WTC11 (cell line): ENCODE measurements around the gene HS3ST4. TPM values are rescaled to one million over a fixed set of nuclear protein-coding genes. Genes with fewer than 3 reads are reported as not detected.

Experiments
- ATAC-seq: fragments of 200-7000 bp; cut with Tn5 transposase; 2 replicates; pipeline ENCODE4 v1.10.0; 2021; ENCODE audit warnings: mild to moderate bottlenecking, moderate library complexity
- CTCF ChIA-PET: fragments of 300-600 bp; sonication (Branson Sonifier 250); formaldehyde crosslinking; loops from one replicate; lab custom pipeline; 2021; ENCODE audit warnings: antibody characterized with exemption; lab: Charles Lee
- POLR2A ChIA-PET: fragments of 350-600 bp; sonication (Branson Sonifier 250); formaldehyde crosslinking; loops from one replicate; lab custom pipeline; 2021; ENCODE audit warnings: antibody characterized with exemption; lab: Charles Lee
- DNase-seq: peaks from one replicate; pipeline ENCODE4 v3.0.0; 2021; ENCODE audit warnings: low spot score
- H3K27ac Mint-ChIP-seq: 2 replicates; pipeline ENCODE4 v1.8.0; 2021; ENCODE audit warnings: mixed read lengths
- H3K27me3 Mint-ChIP-seq: 2 replicates; pipeline ENCODE4 v1.8.0; 2021; ENCODE audit warnings: low read depth, mild to moderate bottlenecking, moderate library complexity, mixed read lengths
- H3K36me3 Mint-ChIP-seq: 2 replicates; pipeline ENCODE4 v1.8.0; 2021; ENCODE audit warnings: mixed read lengths
- H3K4me1 Mint-ChIP-seq: 2 replicates; pipeline ENCODE4 v1.8.0; 2022; ENCODE audit warnings: mixed read lengths
- H3K4me3 Mint-ChIP-seq: 2 replicates; pipeline ENCODE4 v1.8.0; 2021; ENCODE audit warnings: mild to moderate bottlenecking, moderate library complexity, mixed read lengths
- H3K9me3 Mint-ChIP-seq: 2 replicates; pipeline ENCODE4 v1.8.0; 2021; ENCODE audit warnings: mixed read lengths
- ATF1 ChIP-seq: sonication (generic); formaldehyde crosslinking; IDR thresholded peaks from 2 replicates; pipeline ENCODE4 v1.8.1; 2023; ENCODE audit warnings: mild to moderate bottlenecking, moderate library complexity, missing genetic modification reagents
- ESRRA ChIP-seq: sonication (generic); formaldehyde crosslinking; IDR thresholded peaks from 2 replicates; pipeline ENCODE4 v1.8.1; 2022; ENCODE audit warnings: mild to moderate bottlenecking, missing genetic modification reagents, borderline replicate concordance
- ETV6 ChIP-seq: sonication (generic); formaldehyde crosslinking; IDR thresholded peaks from 2 replicates; pipeline ENCODE4 v1.8.1; 2022; ENCODE audit warnings: mild to moderate bottlenecking, missing genetic modification reagents
- FOXJ3 ChIP-seq: sonication (generic); formaldehyde crosslinking; IDR thresholded peaks from 2 replicates; pipeline ENCODE4 v1.9.0; 2021; ENCODE audit warnings: missing genetic modification reagents, mild to moderate bottlenecking, borderline replicate concordance
- FOXK1 ChIP-seq: sonication (generic); formaldehyde crosslinking; IDR thresholded peaks from 2 replicates; pipeline ENCODE4 v1.8.0; 2022; ENCODE audit warnings: mild to moderate bottlenecking, moderate library complexity, missing genetic modification reagents
- NR2C2 ChIP-seq: sonication (generic); formaldehyde crosslinking; IDR thresholded peaks from 2 replicates; pipeline ENCODE4 v1.8.0; 2022; ENCODE audit warnings: mild to moderate bottlenecking, missing genetic modification reagents
- SOX15 ChIP-seq: fragments of 250-450 bp; sonication (Bioruptor Pico); IDR thresholded peaks from 2 replicates; pipeline ENCODE4 v1.9.0; 2021; ENCODE audit warnings: mild to moderate bottlenecking
- ZNF263 ChIP-seq: sonication (generic); formaldehyde crosslinking; IDR thresholded peaks from 2 replicates; pipeline ENCODE4 v1.8.1; 2022; ENCODE audit warnings: low read depth, mild to moderate bottlenecking, moderate library complexity, missing genetic modification reagents
- ZNF423 ChIP-seq: fragments of 250-450 bp; sonication (Bioruptor Pico); IDR thresholded peaks from 2 replicates; pipeline ENCODE4 v2.1.2; 2022; ENCODE audit warnings: mild to moderate bottlenecking, moderate library complexity
- total RNA-seq: library from RNA; stranded (reverse); gene quantifications from 3 replicates; pipeline ENCODE4 v1.2.3, GENCODE V29; 2021
- TF ChIP-seq, protein P1 (sequence below): sonication (generic); formaldehyde crosslinking; IDR thresholded peaks from 2 replicates; pipeline ENCODE4 v1.8.1; 2023; ENCODE audit warnings: mild to moderate bottlenecking, missing genetic modification reagents
- TF ChIP-seq, protein P2 (sequence below): fragments of 200-600 bp; IDR thresholded peaks from 2 replicates; pipeline ENCODE4 v1.8.0; 2022; ENCODE audit warnings: antibody characterized with exemption
- TF ChIP-seq, protein P3 (sequence below): fragments of 250-450 bp; sonication (Bioruptor Pico); IDR thresholded peaks from 2 replicates; pipeline ENCODE4 v1.9.0; 2021; ENCODE audit warnings: mild to moderate bottlenecking
- TF ChIP-seq, protein P4 (sequence below): sonication (generic); formaldehyde crosslinking; IDR thresholded peaks from 2 replicates; pipeline ENCODE4 v1.8.0; 2023; ENCODE audit warnings: missing genetic modification reagents
- TF ChIP-seq, protein P5 (sequence below): sonication (generic); formaldehyde crosslinking; IDR thresholded peaks from 2 replicates; pipeline ENCODE4 v1.8.0; 2022; ENCODE audit warnings: mild to moderate bottlenecking, missing genetic modification reagents
- TF ChIP-seq, protein P6 (sequence below): sonication (generic); formaldehyde crosslinking; IDR thresholded peaks from 2 replicates; pipeline ENCODE4 v1.8.1; 2022; ENCODE audit warnings: low read depth, missing genetic modification reagents, borderline replicate concordance

Gene HS3ST4
- total RNA-seq, 1 experiment from 2014 or later, result 5.4 TPM

DNA sequence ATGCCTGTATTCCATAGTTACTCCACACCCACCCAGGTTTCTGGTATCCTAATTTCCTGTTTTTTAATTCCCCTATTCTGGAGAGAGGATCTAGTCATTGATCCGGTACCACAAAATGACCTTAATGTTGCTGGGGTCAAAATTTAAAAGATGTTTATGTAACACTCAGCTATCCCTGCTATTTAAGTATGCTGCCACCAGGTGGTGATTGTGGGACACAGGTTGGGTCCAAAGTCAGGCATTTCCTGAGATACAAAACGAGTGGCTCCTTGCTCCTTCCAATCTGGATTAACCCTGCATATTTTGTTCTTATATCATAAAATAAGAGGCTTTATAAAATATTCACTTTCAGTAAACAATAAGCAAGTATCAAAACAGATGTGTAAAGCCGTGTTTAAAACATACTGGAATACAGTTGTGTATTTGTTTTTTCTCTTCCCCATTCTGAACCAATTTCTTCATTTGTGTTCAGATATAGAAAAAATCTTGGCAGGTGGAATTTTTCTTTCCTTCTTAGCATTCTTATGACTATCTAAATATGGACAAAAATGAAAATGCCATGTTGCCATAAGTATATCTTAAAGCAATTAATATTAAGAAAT, 16.3 kb downstream of the HS3ST4 start:
- Mint-ChIP-seq H3K4me1 (peaks cover 17% of the 10 kb centered on the region), H3K36me3 (no peaks in the 10 kb centered on the region; the same call in 1 of the 2 replicates), H3K27ac (no peak overlapping the region), H3K27me3 (no peaks in the 10 kb centered on the region), H3K9me3 (peaks cover 5% of the 10 kb centered on the region), H3K4me3 (no peak overlapping the region)
- POLR2A ChIA-PET, result no interaction called here
- CTCF ChIA-PET, result interaction anchor here (0.6 to 2.3 kb wide), 9 partner anchors 8 to 1402 kb away, joined by 3 to 9 read pairs (median 5); partner anchors contain the start of gene HS3ST4
- DNase-seq (peak; percentile 58), ATAC-seq (peak; percentile 65)
- no peak for TF ChIP-seq FOXK1 (CRISPR knock-in tag)
- no peak for TF ChIP-seq ZNF423
- TF ChIP-seq, protein P1, sequence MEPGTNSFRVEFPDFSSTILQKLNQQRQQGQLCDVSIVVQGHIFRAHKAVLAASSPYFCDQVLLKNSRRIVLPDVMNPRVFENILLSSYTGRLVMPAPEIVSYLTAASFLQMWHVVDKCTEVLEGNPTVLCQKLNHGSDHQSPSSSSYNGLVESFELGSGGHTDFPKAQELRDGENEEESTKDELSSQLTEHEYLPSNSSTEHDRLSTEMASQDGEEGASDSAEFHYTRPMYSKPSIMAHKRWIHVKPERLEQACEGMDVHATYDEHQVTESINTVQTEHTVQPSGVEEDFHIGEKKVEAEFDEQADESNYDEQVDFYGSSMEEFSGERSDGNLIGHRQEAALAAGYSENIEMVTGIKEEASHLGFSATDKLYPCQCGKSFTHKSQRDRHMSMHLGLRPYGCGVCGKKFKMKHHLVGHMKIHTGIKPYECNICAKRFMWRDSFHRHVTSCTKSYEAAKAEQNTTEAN, result no peak
- TF ChIP-seq, protein P2, sequence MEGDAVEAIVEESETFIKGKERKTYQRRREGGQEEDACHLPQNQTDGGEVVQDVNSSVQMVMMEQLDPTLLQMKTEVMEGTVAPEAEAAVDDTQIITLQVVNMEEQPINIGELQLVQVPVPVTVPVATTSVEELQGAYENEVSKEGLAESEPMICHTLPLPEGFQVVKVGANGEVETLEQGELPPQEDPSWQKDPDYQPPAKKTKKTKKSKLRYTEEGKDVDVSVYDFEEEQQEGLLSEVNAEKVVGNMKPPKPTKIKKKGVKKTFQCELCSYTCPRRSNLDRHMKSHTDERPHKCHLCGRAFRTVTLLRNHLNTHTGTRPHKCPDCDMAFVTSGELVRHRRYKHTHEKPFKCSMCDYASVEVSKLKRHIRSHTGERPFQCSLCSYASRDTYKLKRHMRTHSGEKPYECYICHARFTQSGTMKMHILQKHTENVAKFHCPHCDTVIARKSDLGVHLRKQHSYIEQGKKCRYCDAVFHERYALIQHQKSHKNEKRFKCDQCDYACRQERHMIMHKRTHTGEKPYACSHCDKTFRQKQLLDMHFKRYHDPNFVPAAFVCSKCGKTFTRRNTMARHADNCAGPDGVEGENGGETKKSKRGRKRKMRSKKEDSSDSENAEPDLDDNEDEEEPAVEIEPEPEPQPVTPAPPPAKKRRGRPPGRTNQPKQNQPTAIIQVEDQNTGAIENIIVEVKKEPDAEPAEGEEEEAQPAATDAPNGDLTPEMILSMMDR, result peak; percentile 53
- TF ChIP-seq, protein P3, sequence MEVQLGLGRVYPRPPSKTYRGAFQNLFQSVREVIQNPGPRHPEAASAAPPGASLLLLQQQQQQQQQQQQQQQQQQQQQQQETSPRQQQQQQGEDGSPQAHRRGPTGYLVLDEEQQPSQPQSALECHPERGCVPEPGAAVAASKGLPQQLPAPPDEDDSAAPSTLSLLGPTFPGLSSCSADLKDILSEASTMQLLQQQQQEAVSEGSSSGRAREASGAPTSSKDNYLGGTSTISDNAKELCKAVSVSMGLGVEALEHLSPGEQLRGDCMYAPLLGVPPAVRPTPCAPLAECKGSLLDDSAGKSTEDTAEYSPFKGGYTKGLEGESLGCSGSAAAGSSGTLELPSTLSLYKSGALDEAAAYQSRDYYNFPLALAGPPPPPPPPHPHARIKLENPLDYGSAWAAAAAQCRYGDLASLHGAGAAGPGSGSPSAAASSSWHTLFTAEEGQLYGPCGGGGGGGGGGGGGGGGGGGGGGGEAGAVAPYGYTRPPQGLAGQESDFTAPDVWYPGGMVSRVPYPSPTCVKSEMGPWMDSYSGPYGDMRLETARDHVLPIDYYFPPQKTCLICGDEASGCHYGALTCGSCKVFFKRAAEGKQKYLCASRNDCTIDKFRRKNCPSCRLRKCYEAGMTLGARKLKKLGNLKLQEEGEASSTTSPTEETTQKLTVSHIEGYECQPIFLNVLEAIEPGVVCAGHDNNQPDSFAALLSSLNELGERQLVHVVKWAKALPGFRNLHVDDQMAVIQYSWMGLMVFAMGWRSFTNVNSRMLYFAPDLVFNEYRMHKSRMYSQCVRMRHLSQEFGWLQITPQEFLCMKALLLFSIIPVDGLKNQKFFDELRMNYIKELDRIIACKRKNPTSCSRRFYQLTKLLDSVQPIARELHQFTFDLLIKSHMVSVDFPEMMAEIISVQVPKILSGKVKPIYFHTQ, result no peak
- no peak for TF ChIP-seq FOXJ3 (CRISPR knock-in tag)
- TF ChIP-seq, protein P4, sequence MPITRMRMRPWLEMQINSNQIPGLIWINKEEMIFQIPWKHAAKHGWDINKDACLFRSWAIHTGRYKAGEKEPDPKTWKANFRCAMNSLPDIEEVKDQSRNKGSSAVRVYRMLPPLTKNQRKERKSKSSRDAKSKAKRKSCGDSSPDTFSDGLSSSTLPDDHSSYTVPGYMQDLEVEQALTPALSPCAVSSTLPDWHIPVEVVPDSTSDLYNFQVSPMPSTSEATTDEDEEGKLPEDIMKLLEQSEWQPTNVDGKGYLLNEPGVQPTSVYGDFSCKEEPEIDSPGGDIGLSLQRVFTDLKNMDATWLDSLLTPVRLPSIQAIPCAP (CRISPR knock-in tag), result no peak

DNA sequence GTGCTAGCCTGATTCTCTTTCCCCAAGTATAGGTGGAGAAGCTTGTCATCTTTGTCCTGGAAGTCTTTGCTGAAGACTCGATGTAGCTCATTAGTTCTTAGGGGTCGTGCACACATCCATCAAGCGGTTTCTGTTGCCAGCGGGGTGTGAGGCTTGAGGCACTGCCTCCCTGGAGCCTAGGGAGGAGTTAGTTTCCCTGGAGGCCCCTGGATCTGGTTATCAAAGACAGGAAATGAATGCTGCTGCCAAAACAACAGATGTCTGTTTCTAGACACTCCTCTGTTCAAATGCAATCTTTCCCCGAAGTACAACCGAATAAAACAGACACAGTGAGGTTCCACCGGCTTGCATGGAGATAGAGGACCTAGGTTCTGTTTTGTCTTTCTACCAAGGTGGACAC, 17.5 kb downstream of the HS3ST4 start:
- peaks cover 5% of the 10 kb centered on the region for H3K9me3 Mint-ChIP-seq
- POLR2A ChIA-PET, result no interaction called here
- ATAC-seq (peak; percentile 58), DNase-seq (no peak)
- no peak overlapping the region for H3K4me3 Mint-ChIP-seq
- H3K4me1 Mint-ChIP-seq, result peaks cover 22% of the 10 kb centered on the region
- H3K27ac Mint-ChIP-seq, result peak overlapping the region; percentile 88
- CTCF ChIA-PET, result interaction anchor here (0.6 to 2.3 kb wide), 5 partner anchors 13 to 936 kb away, joined by 3 to 9 read pairs (median 3); no protein-coding TSS in a partner anchor
- no peaks in the 10 kb centered on the region; the same call in 1 of the 2 replicates for H3K36me3 Mint-ChIP-seq
- H3K27me3 Mint-ChIP-seq, result no peaks in the 10 kb centered on the region
- TF ChIP-seq ESRRA (CRISPR knock-in tag) (no peak), ETV6 (CRISPR knock-in tag) (no peak), ZNF263 (CRISPR knock-in tag) (no peak), SOX15 (CRISPR knock-in tag) (no peak), ATF1 (CRISPR knock-in tag) (no peak), NR2C2 (CRISPR knock-in tag) (no peak)
- TF ChIP-seq, protein P1, result no peak
- TF ChIP-seq, protein P2, result no peak
- TF ChIP-seq, protein P5, sequence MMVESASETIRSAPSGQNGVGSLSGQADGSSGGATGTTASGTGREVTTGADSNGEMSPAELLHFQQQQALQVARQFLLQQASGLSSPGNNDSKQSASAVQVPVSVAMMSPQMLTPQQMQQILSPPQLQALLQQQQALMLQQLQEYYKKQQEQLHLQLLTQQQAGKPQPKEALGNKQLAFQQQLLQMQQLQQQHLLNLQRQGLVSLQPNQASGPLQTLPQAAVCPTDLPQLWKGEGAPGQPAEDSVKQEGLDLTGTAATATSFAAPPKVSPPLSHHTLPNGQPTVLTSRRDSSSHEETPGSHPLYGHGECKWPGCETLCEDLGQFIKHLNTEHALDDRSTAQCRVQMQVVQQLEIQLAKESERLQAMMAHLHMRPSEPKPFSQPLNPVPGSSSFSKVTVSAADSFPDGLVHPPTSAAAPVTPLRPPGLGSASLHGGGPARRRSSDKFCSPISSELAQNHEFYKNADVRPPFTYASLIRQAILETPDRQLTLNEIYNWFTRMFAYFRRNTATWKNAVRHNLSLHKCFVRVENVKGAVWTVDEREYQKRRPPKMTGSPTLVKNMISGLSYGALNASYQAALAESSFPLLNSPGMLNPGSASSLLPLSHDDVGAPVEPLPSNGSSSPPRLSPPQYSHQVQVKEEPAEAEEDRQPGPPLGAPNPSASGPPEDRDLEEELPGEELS (CRISPR knock-in tag), result no peak
- TF ChIP-seq, protein P6, sequence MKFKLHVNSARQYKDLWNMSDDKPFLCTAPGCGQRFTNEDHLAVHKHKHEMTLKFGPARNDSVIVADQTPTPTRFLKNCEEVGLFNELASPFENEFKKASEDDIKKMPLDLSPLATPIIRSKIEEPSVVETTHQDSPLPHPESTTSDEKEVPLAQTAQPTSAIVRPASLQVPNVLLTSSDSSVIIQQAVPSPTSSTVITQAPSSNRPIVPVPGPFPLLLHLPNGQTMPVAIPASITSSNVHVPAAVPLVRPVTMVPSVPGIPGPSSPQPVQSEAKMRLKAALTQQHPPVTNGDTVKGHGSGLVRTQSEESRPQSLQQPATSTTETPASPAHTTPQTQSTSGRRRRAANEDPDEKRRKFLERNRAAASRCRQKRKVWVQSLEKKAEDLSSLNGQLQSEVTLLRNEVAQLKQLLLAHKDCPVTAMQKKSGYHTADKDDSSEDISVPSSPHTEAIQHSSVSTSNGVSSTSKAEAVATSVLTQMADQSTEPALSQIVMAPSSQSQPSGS, result no peak
